Loucy (cell line): ENCODE measurements around the gene C10orf143.
A peak's percentile ranks its signal among the peaks of the same experiment; 100 is the strongest.

Experiments used
- H2AFZ ChIP-seq: fragments of 200-600 bp; sonication (generic); 2 replicates; pipeline ENCODE4 v1.6.0; 2016; ENCODE audit warnings: antibody characterized with exemption, mild to moderate bottlenecking, low read length, moderate library complexity
- H3F3A ChIP-seq: fragments of 200-600 bp; 2 replicates; pipeline ENCODE4 v1.6.0; 2016; ENCODE audit warnings: antibody characterized with exemption, low read depth, mild to moderate bottlenecking
- H3K27me3 ChIP-seq: fragments of 200-600 bp; sonication (generic); 2 replicates; pipeline ENCODE4 v1.6.1; 2014; ENCODE audit warnings: low read length, mild to moderate bottlenecking; ENCODE audit not compliant: insufficient read depth, poor library complexity, severe bottlenecking
- H3K36me3 ChIP-seq: fragments of 200-600 bp; sonication (generic); 2 replicates; pipeline ENCODE4 v1.6.1; 2016; ENCODE audit warnings: low read length; ENCODE audit not compliant: insufficient read depth
- H3K4me1 ChIP-seq: fragments of 200-600 bp; sonication (generic); 2 replicates; pipeline ENCODE4 v1.5.1; 2014; ENCODE audit warnings: low read length, mild to moderate bottlenecking; ENCODE audit not compliant: insufficient read depth, poor library complexity, severe bottlenecking
- H3K4me2 ChIP-seq: fragments of 200-600 bp; sonication (generic); 2 replicates; pipeline ENCODE4 v1.6.0; 2014; ENCODE audit warnings: antibody characterized with exemption, low read length, low read depth, mild to moderate bottlenecking; ENCODE audit not compliant: poor library complexity, severe bottlenecking
- H3K4me3 ChIP-seq: fragments of 200-600 bp; sonication (generic); 2 replicates; pipeline ENCODE4 v1.5.1; 2014; ENCODE audit warnings: low read length, mild to moderate bottlenecking, mixed read lengths; ENCODE audit not compliant: poor library complexity, severe bottlenecking
- H3K79me2 ChIP-seq: fragments of 200-600 bp; sonication (generic); 2 replicates; pipeline ENCODE4 v1.6.1; 2014; ENCODE audit warnings: low read length; ENCODE audit not compliant: insufficient read depth
- H3K9ac ChIP-seq: fragments of 200-600 bp; sonication (generic); 2 replicates; pipeline ENCODE4 v1.6.0; 2014; ENCODE audit warnings: mild to moderate bottlenecking, low read depth, low read length, moderate library complexity; ENCODE audit not compliant: poor library complexity, severe bottlenecking
- H3K9me2 ChIP-seq: fragments of 200-600 bp; sonication (generic); replicated peaks from 2 replicates; pipeline ENCODE4 v1.6.1; 2016; ENCODE audit warnings: low read depth, low read length, mixed read lengths
- H3K9me3 ChIP-seq: fragments of 200-600 bp; sonication (generic); 2 replicates; pipeline ENCODE4 v1.6.1; 2014; ENCODE audit warnings: mild to moderate bottlenecking, antibody characterized with exemption, low read length, low read depth; ENCODE audit not compliant: insufficient read depth
- H4K20me1 ChIP-seq: fragments of 200-600 bp; sonication (generic); 2 replicates; pipeline ENCODE4 v1.6.0; 2014; ENCODE audit warnings: antibody characterized with exemption, low read length, mild to moderate bottlenecking; ENCODE audit not compliant: insufficient read depth, poor library complexity, severe bottlenecking
- CTCF ChIP-seq: fragments of 200-600 bp; sonication (generic); conservative IDR thresholded peaks from 2 replicates; pipeline ENCODE4 v1.5.1; 2014; ENCODE audit warnings: mild to moderate bottlenecking, antibody characterized with exemption, low read length
- EZH2phosphoT487 ChIP-seq: fragments of 200-600 bp; IDR thresholded peaks from 2 replicates; pipeline ENCODE4 v1.6.1; 2018; ENCODE audit warnings: antibody characterized with exemption, mild to moderate bottlenecking, moderate library complexity, borderline replicate concordance

C10orf143 gene

GRCh38 chr10:130018265-130018664, 92.4 kb downstream of the C10orf143 start:
- Histone ChIP-seq H4K20me1 (no peaks in the 10 kb centered on the region), H3K27me3 (no peaks in the 10 kb centered on the region), H3K9ac (peak overlapping the region; percentile 24), H3K36me3 (no peaks in the 10 kb centered on the region), H2AFZ (peak overlapping the region; percentile 63), H3K9me3 (no peaks in the 10 kb centered on the region), H3F3A (no peaks in the 10 kb centered on the region), H3K79me2 (no peaks in the 10 kb centered on the region), H3K4me2 (peak overlapping the region; percentile 55), H3K4me1 (peaks cover 8% of the 10 kb centered on the region), H3K9me2 (no peaks in the 10 kb centered on the region), H3K4me3 (peak overlapping the region; percentile 11)
- TF ChIP-seq CTCF (no peak), EZH2phosphoT487 (no peak)

- Histone ChIP-seq H3K9me3 (no peaks in the 10 kb centered on the region), H3K9ac (no peak overlapping the region), H3K27me3 (no peaks in the 10 kb centered on the region), H3K4me1 (peaks cover 8% of the 10 kb centered on the region), H3K79me2 (no peaks in the 10 kb centered on the region), H2AFZ (no peak overlapping the region), H3K4me3 (no peak overlapping the region), H3F3A (no peaks in the 10 kb centered on the region), H3K4me2 (no peak overlapping the region), H3K9me2 (no peaks in the 10 kb centered on the region), H3K36me3 (no peaks in the 10 kb centered on the region), H4K20me1 (no peaks in the 10 kb centered on the region)
- TF ChIP-seq CTCF (no peak), EZH2phosphoT487 (no peak)
These were observed 93.0 kb downstream of the C10orf143 start for GRCh38 chr10:130017631-130018022.

- Histone ChIP-seq H3K79me2 (no peaks in the 10 kb centered on the region), H3K27me3 (no peaks in the 10 kb centered on the region), H3F3A (no peaks in the 10 kb centered on the region), H2AFZ (no peak overlapping the region), H3K9ac (no peak overlapping the region), H3K9me3 (no peaks in the 10 kb centered on the region), H3K4me3 (no peak overlapping the region), H3K9me2 (no peaks in the 10 kb centered on the region), H3K36me3 (no peaks in the 10 kb centered on the region), H3K4me2 (no peak overlapping the region), H3K4me1 (peaks cover 8% of the 10 kb centered on the region), H4K20me1 (no peaks in the 10 kb centered on the region)
- TF ChIP-seq CTCF = no peak
- TF ChIP-seq EZH2phosphoT487 = no peak
These were observed 93.5 kb downstream of the C10orf143 start for GRCh38 chr10:130016993-130017630.
